ENCODE measurements around the gene CMSS1. TPM values are rescaled to one million over a fixed set of nuclear protein-coding genes. Genes with fewer than 3 reads are reported as not detected.

CMSS1 gene
- total RNA-seq, result 10 to 100 TPM; 11.2 to 16.3 (median 14.1) TPM

- WGBS, result 0% methylated on average over 40 of the region's 60 CpGs
- H3K9me3 ChIP-seq, result no peaks in the 10 kb centered on the region
- DNase-seq (ENCODE audit: extremely low spot score), result peak; percentile 98
- TF ChIP-seq CTCF (IDR thresholded peaks at IDR 0.05) (peak in 2 of 3 experiments; percentile 21 to 44), POLR2AphosphoS5 (IDR thresholded peaks at IDR 0.05) (peak; percentile 87 to 90), EP300 (IDR thresholded peaks at IDR 0.05) (no peak), POLR2A (IDR thresholded peaks at IDR 0.05; ENCODE audit: low read depth) (peak; percentile 67)
- H3K27me3 ChIP-seq, result no peaks in the 10 kb centered on the region
- H3K27ac ChIP-seq (replicated peaks in 1 of 4), result peak within 1 kb of the TSS; percentile 89 to 91 (median 90)
- intact Hi-C loops (cut with DNase I), result loop anchor here (5.0 kb wide), 1 partner anchor 585 kb away; the partner anchor contains the start of genes LNP1 and TOMM70
- H3K36me3 ChIP-seq, result no peaks in the 10 kb centered on the region
- H3K4me1 ChIP-seq, result peaks cover 6 to 36% (median 24%) of the 10 kb centered on the region in 4 donors
- H3K4me3 ChIP-seq, result peak within 1 kb of the TSS; percentile 73 to 87 (median 74)
Observed at GRCh38 chr3:99817437-99818240, at the start of gene CMSS1. TSS of gene CMSS1 (plus strand) at chr3:99817862.

DNA sequence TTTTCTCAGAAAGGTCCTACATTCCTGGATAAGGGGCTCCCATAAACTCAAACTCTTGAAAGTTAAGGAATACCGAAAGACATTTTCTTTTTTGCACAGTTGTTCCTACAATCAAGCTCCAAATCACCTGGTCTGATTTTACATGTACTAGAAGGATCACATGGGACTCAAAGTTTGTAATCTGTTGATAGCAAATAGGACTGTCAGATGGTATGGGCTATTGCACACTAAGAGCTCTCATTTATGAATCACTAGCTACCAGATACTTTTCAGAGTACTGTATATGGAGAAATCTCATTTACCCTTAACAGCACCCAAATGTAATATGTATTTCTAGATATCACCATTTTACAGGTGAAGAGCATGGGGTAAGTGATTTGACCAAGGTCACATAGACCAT is 49.5 kb upstream of the CMSS1 start:
- no peak overlapping the region for H3K4me3 ChIP-seq
- no peaks in the 10 kb centered on the region for H3K9me3 ChIP-seq
- TF ChIP-seq CTCF (IDR thresholded peaks at IDR 0.05), result no peak
- no peak for TF ChIP-seq EP300 (IDR thresholded peaks at IDR 0.05)
- TF ChIP-seq POLR2A (IDR thresholded peaks at IDR 0.05; ENCODE audit: low read depth), result no peak
- TF ChIP-seq POLR2AphosphoS5 (IDR thresholded peaks at IDR 0.05), result no peak
- no peaks in the 10 kb centered on the region for H3K36me3 ChIP-seq
- no peak overlapping the region for H3K27ac ChIP-seq (replicated peaks in 1 of 4)
- DNase-seq (ENCODE audit: extremely low spot score), result no peak
- intact Hi-C loops (cut with DNase I), result no loop called here
- H3K27me3 ChIP-seq, result no peaks in the 10 kb centered on the region
- H3K4me1 ChIP-seq, result peaks cover 0 to 3% (median 0%) of the 10 kb centered on the region in 4 donors
- WGBS, result 94% methylated on average over 1 of the region's 1 CpG

- H3K27ac ChIP-seq (replicated peaks in 1 of 4), result no peak overlapping the region
- intact Hi-C loops (cut with DNase I), result no loop called here
Observed at GRCh38 chr3:99768808-99769501, 48.7 kb upstream of the CMSS1 start.

GRCh38 chr3:99772171-99772570 is 45.5 kb upstream of the CMSS1 start:
- TF ChIP-seq CTCF (IDR thresholded peaks at IDR 0.05), result no peak
- no peak for TF ChIP-seq POLR2A (IDR thresholded peaks at IDR 0.05; ENCODE audit: low read depth)
- no peak for TF ChIP-seq EP300 (IDR thresholded peaks at IDR 0.05)
- no peak for TF ChIP-seq POLR2AphosphoS5 (IDR thresholded peaks at IDR 0.05)
- H3K27me3 ChIP-seq, result no peaks in the 10 kb centered on the region
- no peak overlapping the region for H3K4me3 ChIP-seq
- no peak for DNase-seq (ENCODE audit: extremely low spot score)
- H3K27ac ChIP-seq (replicated peaks in 1 of 4), result no peak overlapping the region
- no peaks in the 10 kb centered on the region for H3K9me3 ChIP-seq
- 89% methylated on average over 3 of the region's 3 CpGs for WGBS
- intact Hi-C loops (cut with DNase I), result no loop called here
- no peaks in the 10 kb centered on the region for H3K36me3 ChIP-seq
- no peaks in the 10 kb centered on the region for H3K4me1 ChIP-seq

More at GRCh38 chr3:99768808-99769501, 48.7 kb upstream of the CMSS1 start:
- no peaks in the 10 kb centered on the region for H3K4me1 ChIP-seq
- WGBS, result 93% methylated on average over 2 of the region's 2 CpGs
- no peaks in the 10 kb centered on the region for H3K27me3 ChIP-seq
- H3K36me3 ChIP-seq, result no peaks in the 10 kb centered on the region
- H3K4me3 ChIP-seq, result no peak overlapping the region
- no peak for DNase-seq (ENCODE audit: extremely low spot score)
- H3K9me3 ChIP-seq, result no peaks in the 10 kb centered on the region
- no peak for TF ChIP-seq POLR2AphosphoS5 (IDR thresholded peaks at IDR 0.05)
- TF ChIP-seq EP300 (IDR thresholded peaks at IDR 0.05), result no peak
- TF ChIP-seq CTCF (IDR thresholded peaks at IDR 0.05), result no peak
- TF ChIP-seq POLR2A (IDR thresholded peaks at IDR 0.05; ENCODE audit: low read depth), result no peak

Data from esophagus muscularis mucosa (tissue), 4 donors.